ENCODE measurements around the gene PIGR. TPM values are rescaled to one million over a fixed set of nuclear protein-coding genes. Genes with fewer than 3 reads are reported as not detected.

PIGR gene
- total and polyA plus RNA-seq, 2 of the 8 experiments (the other 6 are each of a cell fraction or from before 2014, with no cell fraction given): not detected

GRCh38 chr1:206963740-206964139, 17.5 kb upstream of the PIGR start:
- Histone ChIP-seq H3K79me1 (ENCODE audit: low read depth, low read length) (no peaks in the 10 kb centered on the region), H3K9ac (replicated peaks in 1 of 4; ENCODE audit: extremely low read depth in 1 of 4, low read depth in 3 of 4, low read length in 3 of 4) (no peak overlapping the region), H3K79me2 (ENCODE audit: control insufficient read depth in 1 of 2, insufficient read depth in 2 of 2, low read length in 2 of 2) (no peaks in the 10 kb centered on the region), H3K14ac (ENCODE audit: insufficient read length) (no peak overlapping the region), H3K4me3 (ENCODE audit: extremely low read depth in 1 of 4, insufficient read depth in 2 of 4, low read depth in 3 of 4, low read length in 4 of 4) (no peak overlapping the region), H4K8ac (ENCODE audit: extremely low read depth, insufficient read depth, low read length) (no peak overlapping the region), H4K20me1 (replicated peaks in 1 of 2; ENCODE audit: control insufficient read depth in 1 of 2, insufficient read depth in 2 of 2, low read length in 2 of 2) (no peaks in the 10 kb centered on the region), H4K91ac (replicated peaks; ENCODE audit: insufficient read length, low read length) (no peak overlapping the region), H3K23ac (ENCODE audit: insufficient read length) (no peak overlapping the region), H3K27me3 (replicated peaks in 1 of 4; ENCODE audit: control insufficient read depth in 3 of 4, extremely low read depth in 1 of 4, insufficient read depth in 3 of 4, low read length in 3 of 4) (no peaks in the 10 kb centered on the region), H3K36me3 (ENCODE audit: control insufficient read depth in 2 of 4, insufficient read depth in 4 of 4, low read length in 3 of 4) (no peaks in the 10 kb centered on the region), H3K4me1 (replicated peaks in 1 of 4; ENCODE audit: control insufficient read depth in 3 of 4, insufficient read depth in 4 of 4, low read length in 3 of 4) (no peaks in the 10 kb centered on the region), H2BK5ac (ENCODE audit: low read depth, low read length) (no peak overlapping the region), H3K4ac (replicated peaks; ENCODE audit: insufficient read length, low read depth, low read length) (no peak overlapping the region), H3K23me2 (ENCODE audit: low read depth, low read length) (no peaks in the 10 kb centered on the region), H2BK20ac (ENCODE audit: low read length) (no peak overlapping the region), H3K27ac (ENCODE audit: low read depth, low read length) (no peak overlapping the region), H2AK5ac (ENCODE audit: low read depth, low read length) (no peak overlapping the region), H4K5ac (ENCODE audit: insufficient read length, low read depth, low read length) (no peak overlapping the region), H3K4me2 (ENCODE audit: insufficient read depth in 1 of 2, low read depth in 2 of 2, low read length in 2 of 2) (no peak overlapping the region), H3K9me3 (ENCODE audit: insufficient read depth in 2 of 2, low read depth in 1 of 2, low read length in 1 of 2) (no peaks in the 10 kb centered on the region), H2AFZ (ENCODE audit: low read length) (no peak overlapping the region), H2BK120ac (replicated peaks; ENCODE audit: low read depth, low read length) (no peak overlapping the region), H2BK15ac (ENCODE audit: low read length) (no peak overlapping the region), H2BK12ac (ENCODE audit: low read depth, low read length) (no peak overlapping the region), H3K56ac (replicated peaks; ENCODE audit: insufficient read length, low read depth, low read length) (no peak overlapping the region), H3K18ac (ENCODE audit: extremely low read depth, low read length) (no peak overlapping the region)
- TF ChIP-seq MAFK (IDR thresholded peaks at IDR 0.05; ENCODE audit: low read depth, low read length): no peak
- TF ChIP-seq RFX5 (IDR thresholded peaks at IDR 0.05; ENCODE audit: borderline replicate concordance, low read depth, low read length): no peak
- ChIA-PET CTCF (ENCODE audit: partially characterized antibody) (interaction anchor here (0.9 to 1.7 kb wide), 5 partner anchors 9 to 23 kb away, joined by 3 to 5 read pairs (median 3); no protein-coding TSS in a partner anchor), POLR2A (ENCODE audit: partially characterized antibody) (no interaction called here)
- DNase-seq (ENCODE audit: low read depth in 1 of 2, low spot score in 2 of 2) (no peak), FAIRE-seq (no peak)
- 81% methylated on average over 1 of the region's 1 CpG; no CpG with 5 or more reads in 1 of the 2 experiments for WGBS, 2 experiments (ENCODE audit: extremely low coverage in 1 of 2, insufficient coverage in 1 of 2, insufficient read length in 1 of 2, insufficient replicate concordance in 2 of 2, low coverage in 1 of 2, low lambda C conversion rate in 2 of 2, missing lambda C conversion rate in 1 of 2)
